ENCODE measurements around the gene IL9. TPM values are rescaled to one million over a fixed set of nuclear protein-coding genes. Genes with fewer than 3 reads are reported as not detected.
A peak's percentile ranks its signal among the peaks of the same experiment; 100 is the strongest.

Gene IL9
- total RNA-seq = not detected
- long read RNA-seq, donor 1 = 0 reads
- long read RNA-seq, donor 2 = 0 reads

GRCh38 chr5:135895474-135896006, at the start of gene IL9:
IL9 (minus strand) TSS chr5:135895841; CDS start chr5:135895816, 25 bp downstream.
- intact Hi-C loops (cut with DNase I) = loop anchor here in 1 of 2 donors (5.0 kb wide), 1 partner anchor 187 kb away; no protein-coding TSS in a partner anchor
- no peak for DNase-seq (ENCODE audit: low spot score)

GRCh38 chr5:135944967-135945560, 49.4 kb upstream of the IL9 start:
- intact Hi-C loops (cut with DNase I) = loop anchor here (5.0 to 10.0 kb wide), 2 partner anchors 120 to 137 kb away; no protein-coding TSS in a partner anchor
- DNase-seq (ENCODE audit: low spot score) = no peak

DNA sequence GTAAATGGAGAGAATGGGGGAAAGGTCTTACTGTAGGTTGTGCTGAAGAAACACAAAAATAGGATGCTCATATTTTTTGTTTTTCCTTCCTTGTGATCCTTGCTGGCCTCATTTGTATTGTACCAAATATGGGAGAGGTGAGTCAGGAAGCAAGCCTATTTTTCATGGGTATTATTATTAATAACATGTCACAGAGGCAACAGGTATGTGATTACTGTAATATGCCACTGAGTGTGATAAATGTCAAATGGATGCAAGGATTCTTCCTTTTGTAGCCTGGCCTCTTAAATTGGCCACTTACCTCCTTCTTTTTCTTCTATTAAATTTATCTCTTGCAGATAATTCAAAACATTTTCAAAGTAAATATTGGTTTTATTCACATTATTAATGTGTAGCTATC, 48.9 kb upstream of the IL9 start:
- intact Hi-C loops (cut with DNase I) = loop anchor here in 1 of 2 donors (10.0 kb wide), 1 partner anchor 120 kb away; no protein-coding TSS in a partner anchor
- no peak for DNase-seq (ENCODE audit: low spot score)

GRCh38 chr5:135942202-135942771, 46.6 kb upstream of the IL9 start:
- intact Hi-C loops (cut with DNase I) = loop anchor here in 1 of 2 donors (10.0 kb wide), 1 partner anchor 123 kb away; no protein-coding TSS in a partner anchor
- DNase-seq (ENCODE audit: low spot score) = no peak

DNA sequence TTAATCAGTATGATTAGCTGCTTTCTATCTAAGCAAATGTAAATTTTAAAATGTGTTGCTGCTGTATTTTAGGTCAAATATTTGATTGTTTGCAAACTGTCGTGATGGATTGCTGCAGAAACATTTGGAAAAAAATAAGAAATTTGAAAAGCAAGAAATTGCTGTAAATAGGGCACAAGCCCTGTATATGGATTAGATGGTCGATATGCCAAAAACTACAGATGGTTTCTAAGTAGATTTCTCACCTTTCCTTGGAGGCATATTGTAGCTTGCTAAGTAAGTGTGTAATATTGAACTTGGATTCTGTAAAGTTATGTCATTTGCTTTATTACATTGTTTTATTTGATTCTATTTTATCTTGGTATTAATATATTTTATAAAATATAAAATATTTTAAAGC, 46.1 kb upstream of the IL9 start:
- intact Hi-C loops (cut with DNase I) = loop anchor here in 1 of 2 donors (10.0 kb wide), 1 partner anchor 123 kb away; no protein-coding TSS in a partner anchor
- DNase-seq (ENCODE audit: low spot score) = no peak

GRCh38 chr5:135937245-135937911, 41.7 kb upstream of the IL9 start:
- intact Hi-C loops (cut with DNase I) = no loop called here
- no peak for DNase-seq (ENCODE audit: low spot score)

GRCh38 chr5:135934939-135935338, 39.3 kb upstream of the IL9 start:
- intact Hi-C loops (cut with DNase I) = no loop called here

DNA sequence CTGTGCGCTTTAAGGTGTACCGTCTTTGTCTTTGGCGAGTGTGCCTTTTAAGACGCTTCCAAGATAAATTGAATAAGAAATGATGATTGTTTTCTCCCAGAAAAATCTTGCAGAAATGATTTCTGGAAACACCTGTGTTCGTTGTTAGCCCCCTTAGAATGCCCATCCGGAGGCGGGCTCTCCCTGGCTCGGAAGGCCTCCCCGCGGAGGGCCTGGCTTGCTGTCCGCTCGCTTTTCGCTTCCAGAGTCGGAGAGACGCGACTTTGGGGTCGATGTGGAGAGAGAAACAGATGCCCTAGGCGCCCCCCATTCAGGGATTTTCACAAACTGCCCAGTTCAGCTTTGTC, 35.3 kb upstream of the IL9 start:
- no peak for DNase-seq (ENCODE audit: low spot score)
- intact Hi-C loops (cut with DNase I) = no loop called here

More at GRCh38 chr5:135934939-135935338, 39.3 kb upstream of the IL9 start:
- DNase-seq (ENCODE audit: low spot score) = no peak

DNA sequence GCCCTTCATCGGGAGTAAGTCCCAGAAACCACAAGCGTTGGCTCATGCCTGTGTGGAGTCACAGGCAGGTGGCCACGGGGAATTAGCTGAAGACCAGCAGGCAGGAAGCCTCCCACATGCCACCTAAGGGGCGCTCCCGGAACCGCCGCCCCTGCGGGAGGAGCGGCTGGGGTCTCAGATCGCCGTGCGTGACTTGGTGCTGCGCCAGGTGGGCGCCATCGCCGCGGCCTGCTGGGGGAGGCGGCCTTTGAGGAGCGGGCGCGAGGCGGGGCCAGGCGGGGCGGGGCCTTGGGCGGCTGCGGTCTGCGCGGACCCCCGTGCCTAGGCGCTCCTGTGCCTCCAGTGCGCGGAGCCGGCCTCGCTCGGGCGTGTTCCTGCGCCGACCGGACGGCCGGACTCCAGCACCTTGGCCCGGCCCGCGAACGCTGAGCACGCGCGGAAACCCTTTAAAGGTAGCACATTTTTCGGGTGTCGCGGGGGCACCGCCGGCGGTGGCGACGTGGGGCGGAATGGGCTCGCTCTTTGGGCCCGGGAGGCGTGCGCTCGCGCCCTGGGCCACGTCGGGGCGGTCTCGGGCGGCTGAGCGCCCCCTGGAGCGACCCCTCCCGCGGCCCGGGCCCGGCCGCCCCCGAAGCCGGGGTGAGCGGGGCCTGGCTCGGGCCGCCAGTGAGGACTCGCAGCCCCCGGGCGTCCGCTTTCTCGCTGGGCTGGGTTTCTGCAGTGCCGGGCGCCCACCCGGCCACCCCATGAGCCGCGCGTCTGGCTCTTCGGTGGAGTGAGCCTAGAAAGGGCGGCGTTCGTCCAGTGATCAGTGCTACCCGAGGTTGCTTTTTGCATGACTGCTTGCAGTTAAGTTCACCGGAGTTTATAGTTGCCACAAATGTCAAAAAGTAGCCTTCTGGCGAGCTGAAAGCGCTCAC, 34.6 kb upstream of the IL9 start:
- intact Hi-C loops (cut with DNase I) = no loop called here
- peak; percentile 75 for DNase-seq (ENCODE audit: low spot score)

- intact Hi-C loops (cut with DNase I) = no loop called here
- no peak for DNase-seq (ENCODE audit: low spot score)
Measured at GRCh38 chr5:135921388-135921787, 25.7 kb upstream of the IL9 start.

DNA sequence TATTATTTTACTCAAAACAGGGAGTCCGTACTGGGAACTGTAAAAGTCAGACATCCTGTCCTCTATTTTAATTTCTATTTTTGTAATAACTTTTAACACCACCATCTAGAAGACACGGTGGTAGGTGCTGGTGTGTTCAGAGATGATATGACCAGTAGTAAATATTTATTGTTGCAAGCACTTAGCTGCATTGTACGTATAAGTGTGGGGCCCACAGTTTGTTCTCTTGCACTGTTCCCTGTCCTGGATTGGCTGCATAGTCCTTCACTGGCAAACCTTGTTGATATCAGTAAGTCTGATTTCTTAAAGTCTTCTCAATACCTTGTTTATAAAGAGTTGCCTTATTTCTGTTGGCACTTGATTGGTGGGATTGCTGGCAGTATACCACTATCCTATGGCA, 24.6 kb upstream of the IL9 start:
- DNase-seq (ENCODE audit: low spot score) = no peak
- intact Hi-C loops (cut with DNase I) = no loop called here

DNA sequence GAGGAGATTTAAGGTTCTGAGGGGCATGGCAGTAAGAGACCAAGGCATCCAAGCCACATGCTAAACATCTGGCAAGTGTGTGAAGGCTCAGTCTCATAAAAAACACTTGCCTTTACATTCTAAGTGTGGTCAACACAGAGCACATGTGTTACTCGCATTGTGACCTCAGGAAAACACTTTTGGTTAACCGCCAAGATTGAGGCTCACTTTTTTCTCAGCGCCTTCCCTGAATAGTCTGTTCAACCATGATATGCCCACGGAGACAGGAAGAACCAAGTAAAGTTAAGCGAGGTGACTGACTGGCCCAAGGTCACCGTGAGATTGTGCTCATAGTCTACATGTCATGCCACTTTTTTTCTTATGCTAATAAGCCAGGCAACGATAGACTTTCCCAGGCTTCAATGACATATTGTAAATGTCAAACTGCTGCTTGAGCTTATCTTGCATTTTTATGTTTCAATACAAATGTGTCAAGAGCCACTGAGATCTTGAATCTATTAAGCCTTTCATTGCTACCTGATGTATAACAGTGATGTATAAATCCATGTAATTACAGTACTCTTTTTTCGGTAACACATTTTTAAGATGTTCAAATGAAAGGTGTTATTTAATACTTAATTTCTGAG, 21.1 kb upstream of the IL9 start:
- intact Hi-C loops (cut with DNase I) = no loop called here
- DNase-seq (ENCODE audit: low spot score) = no peak

- DNase-seq (ENCODE audit: low spot score) = no peak
- intact Hi-C loops (cut with DNase I) = no loop called here
Measured at GRCh38 chr5:135915466-135916001, 19.9 kb upstream of the IL9 start.

DNA sequence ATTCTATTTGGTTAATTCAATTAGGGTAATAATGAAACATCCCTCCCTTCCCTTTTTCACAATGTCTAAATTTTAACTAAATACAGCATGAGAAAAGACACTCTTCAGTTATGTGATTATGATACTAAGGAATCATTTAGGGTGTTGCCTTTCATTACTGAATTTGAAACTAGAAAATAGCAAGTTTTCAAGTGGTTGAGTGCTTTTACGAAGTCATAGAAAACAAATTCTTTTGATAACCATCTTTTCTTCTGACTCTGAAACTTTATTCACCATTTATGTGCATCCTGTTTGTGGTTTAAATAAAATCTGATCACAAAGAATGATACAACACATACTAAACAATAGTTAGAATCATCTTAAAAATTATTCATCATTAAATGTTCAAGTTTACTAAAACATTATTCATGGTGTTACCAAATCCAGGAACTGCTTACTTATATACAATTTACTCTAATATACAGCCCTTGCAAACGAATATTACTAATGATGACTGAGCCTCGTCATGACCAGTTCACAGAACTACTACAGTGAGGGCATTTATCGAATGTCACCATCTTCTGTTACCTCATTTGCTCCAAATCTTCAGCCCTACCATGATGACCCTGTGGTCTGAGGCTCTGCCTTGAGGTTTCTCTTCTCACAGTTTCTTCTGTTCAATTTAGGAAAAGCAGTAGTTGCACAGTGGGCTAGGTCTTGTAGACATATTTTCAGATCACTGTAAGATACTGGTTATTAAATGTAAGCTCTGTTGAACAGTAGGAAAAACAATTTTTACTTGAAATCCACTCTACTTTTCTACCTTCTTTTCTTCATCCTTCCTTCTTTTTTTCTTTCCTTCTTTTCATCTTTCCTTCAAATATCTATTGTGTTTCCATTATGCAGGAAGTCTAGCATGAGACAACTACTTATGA, 18.3 kb upstream of the IL9 start:
- no peak for DNase-seq (ENCODE audit: low spot score)
- intact Hi-C loops (cut with DNase I) = no loop called here

DNA sequence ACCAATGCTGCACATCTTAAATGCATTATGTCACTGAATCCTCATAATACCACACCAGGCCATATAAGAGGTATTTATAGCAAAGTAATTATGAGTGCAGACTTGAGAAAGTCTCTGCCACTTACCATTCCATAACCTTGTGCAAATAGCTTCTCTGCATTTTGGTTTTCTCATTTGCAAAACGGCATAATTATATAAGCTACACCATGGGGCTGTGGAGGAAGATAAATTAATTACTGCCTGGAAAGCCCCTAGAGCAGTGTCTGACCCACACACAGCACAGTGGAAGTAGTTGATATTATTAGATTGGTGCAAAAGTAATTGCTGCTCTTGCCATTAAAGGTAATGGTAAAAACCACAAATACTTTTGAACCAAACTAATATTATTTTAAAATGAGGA, 9.5 kb upstream of the IL9 start:
- intact Hi-C loops (cut with DNase I) = no loop called here

GRCh38 chr5:135901633-135902032, 6.0 kb upstream of the IL9 start:
- DNase-seq (ENCODE audit: low spot score) = no peak
- intact Hi-C loops (cut with DNase I) = no loop called here

More for the DNA sequence above, 9.5 kb upstream of the IL9 start:
- DNase-seq (ENCODE audit: low spot score) = no peak

DNA sequence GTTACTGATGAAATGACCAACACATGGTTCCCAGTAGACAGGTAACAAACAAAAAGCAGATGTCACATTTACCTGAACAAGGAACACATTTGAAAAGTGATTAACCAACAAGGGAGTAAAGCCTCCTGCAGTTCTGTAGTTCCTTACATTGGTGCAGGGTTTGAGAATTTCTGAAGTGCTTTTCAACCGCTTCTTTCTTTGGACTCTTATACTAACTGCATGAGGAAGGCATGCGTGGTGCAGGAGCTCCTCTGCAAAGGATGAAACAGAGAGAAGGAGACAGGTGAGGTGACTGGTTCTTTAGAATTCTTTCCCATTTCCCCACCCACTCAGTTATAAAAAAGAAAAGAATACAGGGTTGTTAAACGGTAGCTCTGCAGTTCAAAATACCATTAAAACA, 4.6 kb upstream of the IL9 start:
- DNase-seq (ENCODE audit: low spot score) = no peak
- intact Hi-C loops (cut with DNase I) = no loop called here

Measured in posterior vena cava (tissue), 2 donors.